ENCODE measurements around the gene RABGAP1.
A peak's percentile ranks its signal among the peaks of the same experiment; 100 is the strongest.
"Not testable (repeated sequence)": the region's sequence is repeated elsewhere in the genome, so short reads cannot be mapped to it uniquely, and the experiment has no call there.

RABGAP1 gene

DNA sequence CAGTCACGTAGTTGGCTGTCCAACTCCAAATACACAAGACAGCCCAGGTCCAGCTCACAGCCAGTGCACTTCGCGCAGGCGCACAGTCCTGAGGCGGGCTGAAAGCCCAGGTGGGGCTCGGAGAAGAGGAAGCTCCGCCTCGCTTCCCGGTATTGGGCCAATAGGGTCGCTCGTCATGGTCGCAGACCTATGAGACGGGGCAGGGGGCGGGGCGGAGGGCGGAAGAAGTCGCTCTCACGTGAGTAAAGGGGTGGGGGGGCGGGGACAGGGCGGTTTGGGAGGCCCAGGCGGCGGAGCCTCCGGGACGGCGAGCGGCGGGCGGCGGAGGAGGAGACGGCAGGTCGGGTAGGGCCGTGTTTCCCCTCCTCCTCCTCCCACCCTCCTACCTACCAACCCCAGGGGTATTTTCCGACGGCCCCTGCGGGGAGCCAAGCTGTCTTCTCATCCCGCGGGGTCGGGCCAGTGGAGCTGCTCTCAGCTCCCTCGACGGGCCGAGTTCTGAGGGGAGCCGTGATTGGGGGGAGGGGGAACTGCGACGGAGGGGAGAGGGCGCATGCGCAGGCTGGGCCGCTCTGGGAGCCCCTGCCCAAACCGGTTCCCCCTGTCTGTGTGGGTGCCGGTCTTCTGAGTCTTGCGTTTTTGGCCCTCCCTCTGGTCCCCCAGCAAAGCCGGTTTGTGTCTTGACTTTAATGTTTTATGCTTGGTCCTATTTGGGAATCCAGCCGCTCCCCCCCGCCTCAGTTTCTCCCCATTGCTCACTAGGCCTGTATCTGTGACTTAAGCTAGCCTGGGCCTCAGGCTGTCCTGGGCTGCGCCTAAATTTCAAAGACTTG lies at the start of gene RABGAP1:
RABGAP1 (plus strand) TSS at position 272 of the 833 bp plus-strand sequence. CDS start 16,040 bp downstream, outside the sequence.
- DNase-seq (ENCODE audit: low spot score), result peak; percentile 98

GRCh38 chr9:122897969-122898368 lies 42.9 kb upstream of the RABGAP1 start:
- peak; percentile 16 for DNase-seq (ENCODE audit: low spot score)

DNA sequence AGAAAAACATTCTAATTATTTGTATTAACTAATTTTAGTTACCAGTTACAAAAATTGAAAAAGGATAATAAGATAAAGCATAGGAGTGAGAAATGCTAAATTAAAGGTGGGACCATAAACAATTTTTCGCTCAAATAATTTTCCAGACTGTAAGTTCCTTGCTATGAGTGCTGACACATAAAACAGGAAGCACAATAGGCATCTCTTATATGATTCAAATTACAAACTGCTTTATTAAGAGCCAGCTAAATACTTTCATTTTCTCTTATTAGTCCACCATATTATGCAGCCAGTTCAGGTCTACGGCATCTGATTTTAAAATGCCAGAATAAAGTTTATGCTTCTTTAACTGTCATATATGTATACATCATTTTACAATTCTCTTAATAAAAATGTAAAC lies 40.0 kb upstream of the RABGAP1 start:
- no peak for DNase-seq (ENCODE audit: low spot score)

DNA sequence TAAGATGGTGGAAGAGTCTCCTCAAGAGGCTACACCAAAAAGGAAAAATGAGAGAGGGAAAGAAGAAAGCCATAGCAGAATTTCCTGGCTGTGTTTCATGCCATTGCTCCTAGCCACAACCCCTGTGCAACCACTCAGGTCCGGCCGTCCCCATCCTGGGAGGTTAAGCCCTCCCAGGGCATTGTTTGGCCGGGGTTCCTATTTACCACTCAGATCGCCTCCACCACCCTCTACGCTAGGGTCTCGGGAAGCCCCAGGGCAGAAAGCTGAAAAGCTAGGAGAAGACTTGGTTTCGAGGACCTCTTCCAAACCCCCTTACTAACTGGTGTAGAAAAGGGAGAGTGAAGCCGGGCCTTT lies 36.4 kb upstream of the RABGAP1 start:
- DNase-seq (ENCODE audit: low spot score), result peak; percentile 34

DNA sequence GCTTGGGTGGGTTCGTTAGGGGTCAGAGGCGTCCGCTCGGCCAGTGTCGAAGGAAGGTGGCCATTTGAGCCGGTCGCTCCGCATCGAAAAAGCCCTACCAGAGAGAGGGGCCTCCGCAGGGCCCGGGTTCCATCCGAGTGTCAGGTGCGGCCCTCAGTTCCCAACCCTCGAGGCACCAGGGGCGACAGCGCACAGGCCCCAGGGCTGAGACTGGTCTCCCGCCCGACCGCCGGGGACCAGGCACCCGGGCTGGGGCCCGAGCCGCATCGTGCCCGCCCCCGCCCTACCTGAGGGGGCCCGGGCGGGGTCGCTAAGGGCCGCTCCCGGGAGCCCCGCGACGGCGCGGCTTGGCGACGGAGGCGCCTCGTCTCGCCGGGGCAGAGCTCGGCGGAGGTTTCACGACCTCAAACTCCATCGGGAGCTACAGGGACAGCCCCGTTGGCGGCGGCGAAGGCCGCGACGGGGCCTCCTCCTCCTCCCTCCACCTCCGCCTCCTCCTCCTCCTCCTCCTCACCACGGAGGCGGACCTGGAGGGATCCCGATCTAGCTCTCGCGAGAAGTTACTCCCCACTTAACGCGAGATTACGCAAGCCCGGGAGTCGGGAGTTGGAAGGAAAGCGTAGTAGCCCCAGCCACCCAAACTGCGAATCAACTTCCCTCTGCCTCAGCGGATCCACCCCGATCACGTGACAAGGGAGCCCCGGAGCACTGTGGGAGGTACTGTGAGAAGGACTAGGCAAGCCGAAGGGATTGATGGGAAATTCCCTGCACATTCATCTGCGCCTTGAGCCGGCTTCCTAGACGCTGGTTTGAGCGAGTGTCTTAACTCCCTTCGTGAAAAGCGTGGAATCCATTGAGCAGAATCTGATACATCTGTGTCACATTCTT lies 35.8 kb upstream of the RABGAP1 start, which contains the start of gene RC3H2:
RC3H2 (minus strand) TSS at position 537 of the 888 bp plus-strand sequence. CDS start 7,850 bp downstream, outside the sequence.
- DNase-seq (ENCODE audit: low spot score), result peak; percentile 94

DNA sequence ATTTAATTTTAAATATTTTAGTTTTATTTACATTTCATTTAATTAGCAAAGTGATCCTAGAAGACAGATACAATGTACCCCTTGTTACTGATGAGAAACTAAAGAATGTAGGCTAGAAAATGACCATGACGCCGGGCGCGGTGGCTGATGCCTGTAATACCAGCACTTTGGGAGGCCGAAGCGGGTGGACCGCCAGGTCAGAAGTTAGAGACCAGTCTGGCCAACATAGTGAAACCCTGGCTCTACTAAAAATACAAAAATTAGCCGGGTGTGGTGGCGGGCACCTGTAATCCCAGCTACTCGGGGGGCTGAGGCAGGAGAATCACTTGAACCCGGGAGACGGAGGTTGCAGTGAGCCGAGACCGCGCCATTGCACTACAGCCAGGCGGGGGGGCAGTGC lies 34.7 kb upstream of the RABGAP1 start:
- DNase-seq (ENCODE audit: low spot score), result not testable (repeated sequence)

- no peak for DNase-seq (ENCODE audit: low spot score)
Observed at GRCh38 chr9:122912671-122912963, 28.2 kb upstream of the RABGAP1 start.

- peak; percentile 76 for DNase-seq (ENCODE audit: low spot score)
Observed at GRCh38 chr9:122912964-122913673, 27.7 kb upstream of the RABGAP1 start, which contains the start of gene ZBTB6. ZBTB6 (minus strand) TSS chr9:122913323; CDS start chr9:122912072, 1,251 bp downstream.

GRCh38 chr9:122918310-122918709 lies 22.5 kb upstream of the RABGAP1 start:
- DNase-seq (ENCODE audit: low spot score), result no peak

- DNase-seq (ENCODE audit: low spot score), result no peak
Observed at GRCh38 chr9:122922713-122923112, 18.1 kb upstream of the RABGAP1 start.

GRCh38 chr9:122923947-122924346 lies 16.9 kb upstream of the RABGAP1 start:
- DNase-seq (ENCODE audit: low spot score), result no peak

GRCh38 chr9:122929796-122930354 lies 10.9 kb upstream of the RABGAP1 start:
- no peak for DNase-seq (ENCODE audit: low spot score)

DNA sequence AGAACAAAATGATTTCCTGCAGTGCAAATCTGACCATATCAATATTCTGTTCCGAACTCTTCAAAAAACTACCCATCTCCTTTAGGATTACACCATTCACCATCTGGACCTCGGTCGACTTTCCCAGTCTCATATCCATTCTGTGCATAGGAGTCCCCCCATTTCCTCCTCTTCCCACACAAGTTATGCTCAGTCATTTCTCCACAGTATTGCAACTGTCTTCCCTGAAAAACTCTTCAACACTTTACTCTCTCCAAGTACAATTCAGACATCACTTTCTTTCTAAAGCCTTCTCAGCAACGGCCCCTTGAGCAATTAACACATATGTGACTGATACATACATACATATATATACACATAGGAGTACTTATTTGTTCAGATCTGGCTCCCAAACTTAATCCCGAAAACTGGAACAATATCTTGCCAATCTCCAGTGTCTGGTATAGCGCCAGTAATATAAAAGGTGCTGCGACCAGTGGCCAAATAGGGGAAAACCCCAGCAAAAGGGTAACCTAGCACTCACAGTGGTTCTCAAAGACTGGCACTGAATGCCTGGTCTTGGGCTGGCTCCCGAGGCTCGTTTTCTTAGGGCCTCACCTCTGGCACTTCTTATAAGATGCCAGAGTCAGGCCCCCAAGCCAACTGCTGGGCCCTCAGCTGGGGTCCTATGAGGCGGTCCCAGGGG lies 10.1 kb upstream of the RABGAP1 start:
- no peak for DNase-seq (ENCODE audit: low spot score)

- peak; percentile 95 for DNase-seq (ENCODE audit: low spot score)
Observed at GRCh38 chr9:122931226-122932121, 9.3 kb upstream of the RABGAP1 start, which contains the start of gene ZBTB26. ZBTB26 (minus strand) TSS chr9:122931512; CDS start chr9:122919934, 11,578 bp downstream.

DNA sequence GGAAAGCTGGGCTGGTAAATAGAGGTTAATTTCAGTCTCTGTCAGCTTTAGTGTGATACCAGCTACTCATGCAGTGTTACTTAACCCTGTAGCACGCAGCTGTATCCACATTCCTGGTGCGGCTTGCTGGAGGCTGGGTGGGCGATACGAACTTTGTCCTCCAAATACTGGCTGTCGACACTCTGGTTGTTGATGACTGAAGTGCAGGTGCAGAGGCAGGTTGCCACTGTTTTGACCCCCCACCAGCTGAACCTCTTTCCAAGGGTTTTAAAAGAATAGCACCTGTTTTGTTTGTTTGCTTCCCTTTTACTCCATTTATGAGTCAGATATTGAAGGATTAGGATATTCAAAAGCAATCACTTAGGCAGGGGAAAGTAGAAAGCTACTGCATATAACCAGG lies 4.4 kb upstream of the RABGAP1 start:
- DNase-seq (ENCODE audit: low spot score), result no peak

DNA sequence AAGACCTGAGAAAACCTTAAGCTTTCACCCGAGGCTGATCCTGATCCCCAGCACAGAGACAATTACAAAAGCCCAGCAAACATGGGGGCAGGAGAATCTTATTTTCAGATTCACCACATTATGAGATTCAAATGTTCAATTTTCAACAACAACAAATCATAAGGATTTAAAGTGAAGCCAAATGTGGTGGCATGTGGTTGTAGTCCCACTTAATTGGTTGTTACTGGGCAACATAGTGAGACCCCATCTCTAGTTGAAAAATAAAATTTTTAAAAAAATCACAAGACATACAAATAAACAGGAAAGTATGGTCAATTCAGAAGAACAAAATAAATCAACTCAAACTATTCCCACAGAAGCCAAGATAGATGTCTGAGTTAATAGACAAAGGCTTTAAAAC lies 3.9 kb upstream of the RABGAP1 start:
- DNase-seq (ENCODE audit: low spot score), result no peak

DNA sequence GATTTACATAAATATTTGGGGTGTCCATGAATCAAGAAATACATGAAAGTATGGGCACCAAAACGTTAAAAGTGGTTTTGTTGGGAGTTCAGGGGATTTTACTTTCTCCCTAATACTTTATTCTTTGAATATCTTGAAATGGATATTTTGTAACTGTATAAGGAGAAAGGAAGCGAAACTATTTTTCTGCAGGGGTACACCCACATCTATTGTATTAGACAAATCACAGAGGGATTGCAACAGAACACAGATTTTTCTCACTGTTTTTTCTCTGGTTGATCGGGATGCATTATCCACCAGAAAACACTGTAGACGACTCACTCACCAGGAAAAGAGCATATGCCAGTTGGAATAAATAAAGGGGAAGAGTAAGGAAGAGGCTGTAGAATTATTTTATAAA lies 1.2 kb upstream of the RABGAP1 start:
- DNase-seq (ENCODE audit: low spot score), result no peak

DNA sequence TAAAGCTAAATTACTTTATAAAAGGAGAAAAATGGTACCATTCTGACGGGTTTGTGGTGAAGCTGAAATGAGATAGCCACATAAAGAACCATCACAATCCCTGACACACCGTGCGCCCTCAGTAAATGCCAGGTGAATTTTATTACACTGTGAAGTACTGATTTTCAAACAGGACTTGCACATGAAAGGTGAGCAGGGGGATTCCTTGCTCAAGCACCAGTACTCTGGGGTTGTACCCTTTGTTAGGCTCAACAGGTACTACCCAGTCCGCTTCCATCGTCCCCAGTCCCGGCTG lies 419 bp upstream of the RABGAP1 start:
- DNase-seq (ENCODE audit: low spot score), result no peak

DNA sequence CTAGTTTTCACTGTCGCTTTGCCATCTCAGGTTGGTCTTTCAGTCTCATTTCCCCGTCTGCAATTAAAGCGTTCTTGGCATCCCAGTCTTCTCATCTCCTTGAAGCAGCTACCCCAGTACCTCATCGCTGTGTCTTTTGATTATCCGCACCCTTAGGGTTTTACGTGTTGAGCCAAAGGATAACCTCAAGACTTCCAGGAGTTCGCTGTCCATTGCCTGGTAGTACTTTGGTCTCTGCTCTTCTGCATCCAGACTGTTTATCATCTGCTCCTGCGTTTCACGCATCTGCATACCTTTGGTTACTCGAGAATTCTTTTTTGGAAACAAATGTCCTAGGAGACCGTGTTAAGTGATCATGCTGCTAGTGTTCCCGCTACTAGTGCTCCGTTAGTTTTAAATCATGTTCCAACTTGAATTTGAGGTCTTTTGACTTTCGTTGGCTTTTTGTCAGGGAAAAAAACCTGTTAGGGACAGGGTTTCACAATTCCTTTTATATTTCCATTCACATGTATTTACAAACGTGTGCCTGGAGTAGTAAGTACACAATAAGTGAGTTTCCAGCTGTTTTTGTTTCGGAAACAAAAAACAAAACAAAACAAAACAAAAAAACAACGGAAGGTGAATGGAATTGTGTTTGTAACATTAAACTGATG lies 888 bp downstream of the RABGAP1 start:
- DNase-seq (ENCODE audit: low spot score), result peak; percentile 46

All from AG08396 (cell line).